ENCODE data around the gene MYO18B.

DNA sequence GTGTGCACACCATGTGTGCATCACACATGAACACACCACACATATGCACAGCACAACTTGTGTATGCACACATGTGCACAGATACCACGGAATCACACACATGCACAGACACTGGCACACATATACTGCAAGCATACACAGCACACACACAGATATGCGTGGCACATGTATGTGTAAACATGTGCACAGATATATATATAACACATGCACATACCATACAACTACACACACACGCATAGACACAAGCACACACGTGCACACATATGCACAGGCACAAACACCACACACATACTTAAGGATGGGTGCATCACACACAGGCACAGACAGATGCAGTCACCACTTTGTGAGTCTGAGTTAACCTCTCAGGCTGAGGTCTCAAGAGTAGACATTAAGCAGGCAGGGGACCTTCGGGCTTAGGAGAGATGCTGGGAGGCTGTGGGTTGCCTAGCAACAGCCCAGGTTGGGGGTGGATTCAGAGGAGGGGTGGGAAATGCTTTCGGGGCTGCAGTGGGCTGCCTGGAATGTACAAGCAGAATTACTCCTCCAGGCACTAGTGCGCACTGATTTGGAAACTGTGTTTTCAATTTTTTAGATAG, 82.9 kb downstream of the MYO18B start:
- TF ChIP-seq, protein P1, sequence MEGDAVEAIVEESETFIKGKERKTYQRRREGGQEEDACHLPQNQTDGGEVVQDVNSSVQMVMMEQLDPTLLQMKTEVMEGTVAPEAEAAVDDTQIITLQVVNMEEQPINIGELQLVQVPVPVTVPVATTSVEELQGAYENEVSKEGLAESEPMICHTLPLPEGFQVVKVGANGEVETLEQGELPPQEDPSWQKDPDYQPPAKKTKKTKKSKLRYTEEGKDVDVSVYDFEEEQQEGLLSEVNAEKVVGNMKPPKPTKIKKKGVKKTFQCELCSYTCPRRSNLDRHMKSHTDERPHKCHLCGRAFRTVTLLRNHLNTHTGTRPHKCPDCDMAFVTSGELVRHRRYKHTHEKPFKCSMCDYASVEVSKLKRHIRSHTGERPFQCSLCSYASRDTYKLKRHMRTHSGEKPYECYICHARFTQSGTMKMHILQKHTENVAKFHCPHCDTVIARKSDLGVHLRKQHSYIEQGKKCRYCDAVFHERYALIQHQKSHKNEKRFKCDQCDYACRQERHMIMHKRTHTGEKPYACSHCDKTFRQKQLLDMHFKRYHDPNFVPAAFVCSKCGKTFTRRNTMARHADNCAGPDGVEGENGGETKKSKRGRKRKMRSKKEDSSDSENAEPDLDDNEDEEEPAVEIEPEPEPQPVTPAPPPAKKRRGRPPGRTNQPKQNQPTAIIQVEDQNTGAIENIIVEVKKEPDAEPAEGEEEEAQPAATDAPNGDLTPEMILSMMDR (IDR thresholded peaks at IDR 0.05; ENCODE audit: low read length): no peak
- no peak for TF ChIP-seq EZH2 (optimal IDR thresholded peaks at IDR 0.05; ENCODE audit: low read depth, low read length)
